OCI-LY1 (cell line): ENCODE data around the gene TSNAX.

Experiments
- H2AFZ ChIP-seq: fragments of 200-600 bp; sonication (generic), shearing (Covaris generic); 2 replicates; pipeline ENCODE4 v1.6.0; 2014; ENCODE audit warnings: antibody characterized with exemption, mild to moderate bottlenecking, low read length
- H3F3A ChIP-seq: fragments of 200-600 bp; sonication (generic), shearing (Covaris generic); 2 replicates; pipeline ENCODE4 v1.6.0; 2014; ENCODE audit warnings: mild to moderate bottlenecking, antibody characterized with exemption, low read length, moderate library complexity; ENCODE audit not compliant: insufficient read depth
- H3K27ac ChIP-seq: fragments of 200-600 bp; sonication (generic); 2 replicates; pipeline ENCODE4 v1.5.1; 2014; ENCODE audit warnings: low read length, mixed run types, mild to moderate bottlenecking, low read depth; ENCODE audit not compliant: poor library complexity, severe bottlenecking
- H3K27me3 ChIP-seq: fragments of 200-600 bp; sonication (generic); 2 replicates; pipeline ENCODE4 v1.6.0; 2014; ENCODE audit warnings: antibody characterized with exemption, mild to moderate bottlenecking, low read length, moderate library complexity; ENCODE audit not compliant: insufficient read depth
- H3K36me3 ChIP-seq: fragments of 200-600 bp; sonication (generic); 2 replicates; pipeline ENCODE4 v1.6.1; 2014; ENCODE audit warnings: mild to moderate bottlenecking, antibody characterized with exemption, low read length, moderate library complexity, mixed read lengths; ENCODE audit not compliant: insufficient read depth
- H3K4me1 ChIP-seq: fragments of 200-600 bp; sonication (generic); 2 replicates; pipeline ENCODE4 v1.5.1; 2014; ENCODE audit warnings: mild to moderate bottlenecking, low read length, moderate library complexity; ENCODE audit not compliant: insufficient read depth, severe bottlenecking
- H3K4me2 ChIP-seq: fragments of 200-600 bp; sonication (generic), shearing (Covaris generic); 2 replicates; pipeline ENCODE4 v1.6.1; 2014; ENCODE audit warnings: low read length
- H3K4me3 ChIP-seq: fragments of 200-600 bp; sonication (generic); 2 replicates; pipeline ENCODE4 v1.5.1; 2014; ENCODE audit warnings: low read length, low read depth, mild to moderate bottlenecking, mixed read lengths; ENCODE audit not compliant: poor library complexity, severe bottlenecking
- H3K79me2 ChIP-seq: fragments of 200-600 bp; shearing (Covaris generic); 2 replicates; pipeline ENCODE4 v1.6.1; 2016; ENCODE audit warnings: mixed run types, low read length, mixed read lengths; ENCODE audit not compliant: insufficient read depth
- H3K9ac ChIP-seq: fragments of 200-600 bp; sonication (generic), shearing (Covaris generic); 2 replicates; pipeline ENCODE4 v1.6.1; 2014; ENCODE audit warnings: mild to moderate bottlenecking, low read length, mixed read lengths
- H3K9me2 ChIP-seq: fragments of 200-600 bp; sonication (generic), shearing (Covaris generic); 2 replicates; pipeline ENCODE4 v1.6.1; 2014; ENCODE audit warnings: low read depth, mild to moderate bottlenecking, low read length, mixed read lengths
- H3K9me3 ChIP-seq: fragments of 200-600 bp; shearing (Covaris generic); 2 replicates; pipeline ENCODE4 v1.6.1; 2014; ENCODE audit warnings: low read length, mixed read lengths
- H4K20me1 ChIP-seq: fragments of 200-600 bp; sonication (generic), shearing (Covaris generic); 2 replicates; pipeline ENCODE4 v1.6.0; 2016; ENCODE audit warnings: mild to moderate bottlenecking, low read length; ENCODE audit not compliant: insufficient read depth
- CTCF ChIP-seq: fragments of 200-600 bp; sonication (generic), shearing (Covaris generic); IDR thresholded peaks from 2 replicates; pipeline ENCODE4 v1.5.1; 2017; ENCODE audit warnings: mild to moderate bottlenecking, antibody characterized with exemption, low read length, moderate library complexity, mixed read lengths
- EZH2 ChIP-seq: fragments of 200-600 bp; sonication (generic), shearing (Covaris generic); IDR thresholded peaks from 2 replicates; pipeline ENCODE4 v1.8.0; 2017; ENCODE audit warnings: borderline replicate concordance, mixed run types, mild to moderate bottlenecking, antibody characterized with exemption, low read length, moderate library complexity, mixed read lengths

The TSNAX gene

DNA sequence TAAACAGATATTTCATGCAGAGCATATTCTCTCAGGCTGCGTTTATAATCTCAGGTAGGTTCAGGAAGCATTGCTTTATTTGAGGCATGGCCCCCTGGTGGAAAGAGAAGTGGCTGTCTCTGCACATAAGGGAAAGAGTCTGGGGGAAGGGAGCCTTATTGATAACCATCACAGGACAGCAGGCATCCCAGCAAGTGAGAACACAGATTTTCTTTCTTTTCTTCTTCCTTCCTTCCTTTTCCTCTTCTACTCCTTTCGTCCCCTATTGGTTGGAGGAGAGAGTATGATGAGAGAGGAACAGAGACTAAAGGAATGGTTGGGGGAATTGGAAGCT, 21.9 kb downstream of the TSNAX start:
- Histone ChIP-seq H3K27me3 (no peaks in the 10 kb centered on the region), H3K9me3 (no peaks in the 10 kb centered on the region), H3K9ac (no peak overlapping the region), H3K79me2 (no peaks in the 10 kb centered on the region), H3F3A (no peaks in the 10 kb centered on the region), H3K4me1 (no peaks in the 10 kb centered on the region), H3K36me3 (no peaks in the 10 kb centered on the region; the same call in 1 of the 2 replicates), H4K20me1 (no peaks in the 10 kb centered on the region), H3K4me2 (no peak overlapping the region), H2AFZ (no peak overlapping the region), H3K27ac (no peak overlapping the region), H3K9me2 (no peaks in the 10 kb centered on the region), H3K4me3 (no peak overlapping the region)
- TF ChIP-seq EZH2 (no peak), CTCF (peak; percentile 54)

DNA sequence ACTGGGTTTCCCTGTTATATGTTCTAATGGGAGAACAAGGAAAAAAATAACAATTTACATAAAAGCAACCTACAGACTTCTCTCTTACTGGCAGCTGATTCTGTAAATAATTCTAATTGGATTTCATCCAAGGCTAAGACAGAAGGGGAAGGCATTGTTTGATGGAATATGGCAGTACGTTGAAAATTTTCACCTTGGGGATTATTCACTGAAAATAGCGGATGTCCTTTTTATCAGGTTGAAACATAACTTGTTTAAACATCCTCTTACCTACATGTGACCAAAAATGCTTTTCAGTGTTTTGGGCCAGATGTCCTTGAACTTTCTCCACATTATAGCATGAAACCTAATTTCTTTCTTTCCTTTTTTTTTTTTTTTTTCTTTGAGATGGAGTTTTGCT, 24.9 kb downstream of the TSNAX start:
- Histone ChIP-seq H3K27ac (no peak overlapping the region), H3K4me1 (no peaks in the 10 kb centered on the region), H2AFZ (no peak overlapping the region), H3F3A (no peaks in the 10 kb centered on the region), H3K4me3 (no peak overlapping the region), H3K9ac (no peak overlapping the region), H3K9me3 (no peaks in the 10 kb centered on the region), H3K4me2 (no peak overlapping the region), H3K36me3 (no peaks in the 10 kb centered on the region; the same call in 1 of the 2 replicates), H4K20me1 (no peaks in the 10 kb centered on the region), H3K79me2 (no peaks in the 10 kb centered on the region), H3K27me3 (no peaks in the 10 kb centered on the region), H3K9me2 (no peaks in the 10 kb centered on the region)
- no peak for TF ChIP-seq CTCF

- Histone ChIP-seq H3K36me3 (no peaks in the 10 kb centered on the region; the same call in 1 of the 2 replicates), H3K79me2 (no peaks in the 10 kb centered on the region), H3F3A (no peaks in the 10 kb centered on the region), H3K4me1 (no peaks in the 10 kb centered on the region), H3K9me3 (no peaks in the 10 kb centered on the region), H3K27ac (no peak overlapping the region), H3K4me3 (no peak overlapping the region), H3K9ac (no peak overlapping the region), H2AFZ (no peak overlapping the region), H3K4me2 (no peak overlapping the region), H3K9me2 (no peaks in the 10 kb centered on the region), H3K27me3 (no peaks in the 10 kb centered on the region), H4K20me1 (no peaks in the 10 kb centered on the region)
- no peak for TF ChIP-seq EZH2
Observed at GRCh38 chr1:231554969-231555368, 26.5 kb downstream of the TSNAX start.

DNA sequence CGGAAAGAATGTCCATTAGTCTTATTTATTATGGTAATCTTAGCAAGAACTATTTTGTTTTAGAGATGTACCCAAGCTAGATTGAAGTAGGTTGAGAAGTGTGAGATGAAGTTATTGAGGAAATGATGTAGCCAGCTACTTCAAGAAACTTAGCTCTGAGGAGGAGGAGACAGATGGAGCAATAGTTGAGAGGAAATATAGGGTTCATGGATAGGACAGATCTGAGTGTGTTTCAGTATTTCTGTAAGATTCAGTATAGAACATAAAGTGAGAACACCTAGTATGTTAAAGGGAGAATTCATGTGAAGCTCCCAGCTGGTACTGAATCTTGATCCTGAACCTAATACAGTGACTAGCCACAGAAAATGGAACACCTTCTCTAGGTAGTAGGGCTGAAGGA, 28.9 kb downstream of the TSNAX start:
- no peaks in the 10 kb centered on the region for H3K9me3 ChIP-seq
- no peak overlapping the region for H3K4me2 ChIP-seq
- H3K4me3 ChIP-seq, result no peak overlapping the region
- no peak overlapping the region for H2AFZ ChIP-seq
- H4K20me1 ChIP-seq, result no peaks in the 10 kb centered on the region
- H3K4me1 ChIP-seq, result no peaks in the 10 kb centered on the region
- H3K27me3 ChIP-seq, result no peaks in the 10 kb centered on the region
- no peak overlapping the region for H3K27ac ChIP-seq
- H3F3A ChIP-seq, result no peaks in the 10 kb centered on the region
- peaks cover 7% of the 10 kb centered on the region for H3K36me3 ChIP-seq
- no peak overlapping the region for H3K9ac ChIP-seq
- no peaks in the 10 kb centered on the region for H3K9me2 ChIP-seq
- no peaks in the 10 kb centered on the region for H3K79me2 ChIP-seq
- no peak for TF ChIP-seq EZH2
- no peak for TF ChIP-seq CTCF
